ENCODE data around the gene B3GAT3.
A peak's percentile ranks its signal among the peaks of the same experiment; 100 is the strongest.
"Not testable (repeated sequence)": the region's sequence is repeated elsewhere in the genome, so short reads cannot be mapped to it uniquely, and the experiment has no call there.

B3GAT3 gene

DNA sequence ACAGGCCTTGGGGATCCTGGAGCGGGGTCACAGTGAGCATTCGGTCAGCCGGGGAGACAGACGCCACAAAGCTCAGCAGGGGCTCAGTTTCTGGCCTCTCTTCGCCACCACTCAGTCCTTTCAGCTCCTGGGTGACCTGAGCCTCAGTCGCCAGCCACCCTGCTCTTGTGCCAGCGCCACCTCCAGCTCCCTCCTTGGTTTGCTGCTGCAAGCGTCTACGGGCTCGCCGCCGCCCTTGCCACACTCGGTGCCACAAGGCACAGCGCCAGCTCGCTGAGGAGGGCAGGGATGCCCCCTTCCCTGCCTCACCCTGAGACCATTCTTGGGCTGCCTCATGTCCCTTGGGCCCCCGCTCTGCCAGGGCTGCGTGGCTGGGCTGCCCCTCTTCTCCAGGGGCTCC, 46.6 kb downstream of the B3GAT3 start:
- peak in 1 of 2 experiments; percentile 24 for DNase-seq

DNA sequence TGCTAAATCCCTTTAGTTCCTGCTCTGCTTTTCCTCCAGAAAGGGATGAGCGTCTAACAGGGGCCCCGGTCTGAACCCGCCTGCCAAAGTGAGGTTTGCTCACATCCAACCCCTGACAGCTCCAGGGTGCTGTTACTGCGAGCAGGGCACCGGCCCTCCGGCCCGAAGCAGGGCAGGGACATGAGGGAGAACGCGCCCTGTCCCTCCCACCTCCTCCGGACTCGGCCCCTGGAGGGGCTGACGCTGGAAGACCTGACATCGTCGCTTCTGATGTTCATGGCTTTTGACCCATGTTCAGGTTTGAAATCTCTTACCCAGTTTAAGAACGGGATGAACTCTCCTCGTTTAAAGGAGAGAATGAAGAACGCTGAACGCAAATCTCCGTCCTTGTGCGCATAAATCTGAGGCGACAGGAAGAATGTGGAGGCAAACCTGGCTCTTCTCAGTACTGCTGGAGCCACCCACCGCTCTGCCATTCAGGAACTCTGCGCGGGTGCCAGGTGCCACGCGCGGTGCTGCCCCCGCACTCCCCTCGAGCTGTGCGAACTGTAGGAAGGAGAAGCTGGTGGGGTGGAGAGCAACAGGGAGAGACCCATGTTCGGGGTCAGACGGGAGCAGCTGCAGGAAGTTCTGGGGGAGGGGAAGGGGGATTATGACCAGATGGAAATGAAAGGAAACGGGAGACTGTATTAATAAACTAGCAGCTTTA, 47.3 kb downstream of the B3GAT3 start:
- DNase-seq = peak; percentile 18 to 44

DNA sequence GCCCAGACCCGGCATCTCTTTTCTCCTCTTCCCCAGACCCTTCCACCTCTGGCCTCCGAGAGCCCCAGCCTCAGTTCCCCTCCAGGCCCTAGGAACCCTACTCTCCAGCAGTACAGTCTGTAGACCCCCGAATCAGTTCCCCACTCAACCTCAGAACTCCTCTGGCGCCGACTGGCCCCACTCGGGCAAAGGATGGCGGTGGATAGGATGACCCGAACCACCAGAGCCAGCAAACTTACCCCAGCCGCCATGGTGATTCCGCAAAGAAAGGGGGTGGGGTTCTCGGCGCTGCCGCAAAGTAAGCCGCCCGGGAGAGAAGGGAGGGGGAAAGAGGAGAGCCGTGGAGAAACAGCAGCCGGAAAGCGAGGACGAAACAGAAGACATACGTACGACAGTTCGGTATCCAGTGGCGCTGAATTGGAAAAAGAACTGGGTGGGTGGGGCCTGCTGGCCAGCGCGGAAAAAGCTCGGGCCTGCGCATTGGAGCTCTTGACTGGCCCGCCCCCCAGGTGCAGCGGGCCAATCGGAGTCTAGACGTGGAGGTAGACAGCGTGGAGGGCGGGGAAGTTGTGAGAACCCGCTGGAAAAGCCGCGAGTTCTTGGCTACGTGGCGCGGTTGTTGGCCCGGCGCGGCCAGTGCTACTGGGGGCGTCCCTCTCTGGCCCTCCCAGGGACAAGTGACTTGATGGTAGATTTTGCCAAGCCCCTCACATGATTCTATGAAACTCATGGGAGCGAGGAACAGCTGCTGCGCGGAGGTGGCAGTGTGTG, 48.0 kb downstream of the B3GAT3 start, which contains the start of gene EEF1G:
Gene EEF1G, minus strand, starts transcription at position 300 of the 771 bp plus-strand sequence. Its CDS starts 49 bp downstream, at position 251.
- peak; percentile 99 for DNase-seq

DNA sequence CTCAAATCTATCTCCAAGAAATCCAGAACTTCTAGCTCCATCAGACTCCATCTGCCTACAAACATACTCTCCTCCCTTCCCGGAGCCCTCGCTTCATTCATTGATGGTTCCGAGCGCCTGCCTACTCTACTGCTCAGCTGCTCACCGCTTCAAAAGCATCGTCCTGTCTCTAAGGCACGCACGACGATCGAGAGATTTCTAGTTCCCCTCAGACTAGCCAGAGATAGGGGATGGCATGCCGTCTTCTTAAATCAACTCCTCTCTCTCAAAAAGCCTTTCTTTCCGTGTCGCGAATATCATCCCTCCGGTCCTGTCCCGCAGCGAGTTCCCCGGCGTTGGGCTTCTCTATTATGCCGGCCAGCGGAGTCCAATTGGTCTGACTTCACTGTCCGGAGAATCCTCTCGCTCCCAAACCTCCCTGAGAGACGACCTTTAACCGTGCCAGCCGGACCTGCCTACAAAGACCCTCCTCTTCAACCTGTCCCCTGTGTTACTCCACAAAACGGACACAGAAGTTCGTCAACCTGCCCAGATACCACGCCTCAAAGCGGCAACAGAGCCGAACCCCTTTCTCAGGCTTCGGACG, 48.7 kb downstream of the B3GAT3 start:
- peak in 1 of 2 experiments; percentile 25 for DNase-seq

DNA sequence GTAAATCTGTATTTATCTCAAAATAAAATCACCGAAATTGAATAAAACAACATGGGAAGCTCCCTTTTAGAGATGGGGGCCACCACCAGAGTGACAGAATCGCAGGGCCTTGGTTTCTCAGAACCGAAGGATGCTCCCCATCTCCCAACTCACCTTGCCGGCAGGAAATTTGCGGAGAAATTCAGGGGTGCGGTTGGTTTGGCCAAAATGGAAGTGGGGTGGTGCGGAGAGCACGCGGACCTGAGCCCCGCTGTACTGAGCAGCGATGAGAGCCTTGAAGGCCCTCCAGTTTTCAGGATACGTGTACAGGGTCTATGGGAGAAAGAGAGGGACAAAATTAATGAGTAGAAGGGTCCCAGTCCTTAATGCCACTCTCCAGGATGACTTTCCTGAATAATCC, 49.4 kb downstream of the B3GAT3 start:
- DNase-seq = no peak

DNA sequence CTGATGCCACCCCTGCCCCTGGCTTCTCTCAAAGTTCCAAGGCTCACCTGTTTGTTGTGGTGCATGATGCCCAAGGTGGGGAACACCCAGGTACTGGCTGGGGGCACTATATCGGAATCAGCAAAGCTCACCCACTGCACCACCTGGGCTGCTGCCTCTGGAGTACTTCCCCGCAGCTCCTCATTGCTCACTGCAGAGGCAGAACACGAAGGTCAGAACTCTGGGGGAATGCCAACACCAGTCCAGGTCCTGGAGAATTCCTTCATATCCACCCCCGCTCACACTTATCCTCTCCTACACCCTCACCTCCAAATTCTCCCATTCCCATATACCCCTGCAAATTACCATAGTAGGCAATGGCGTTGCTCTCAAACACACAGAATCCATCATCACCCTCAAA, 50.3 kb downstream of the B3GAT3 start:
- not testable (repeated sequence) for DNase-seq

DNA sequence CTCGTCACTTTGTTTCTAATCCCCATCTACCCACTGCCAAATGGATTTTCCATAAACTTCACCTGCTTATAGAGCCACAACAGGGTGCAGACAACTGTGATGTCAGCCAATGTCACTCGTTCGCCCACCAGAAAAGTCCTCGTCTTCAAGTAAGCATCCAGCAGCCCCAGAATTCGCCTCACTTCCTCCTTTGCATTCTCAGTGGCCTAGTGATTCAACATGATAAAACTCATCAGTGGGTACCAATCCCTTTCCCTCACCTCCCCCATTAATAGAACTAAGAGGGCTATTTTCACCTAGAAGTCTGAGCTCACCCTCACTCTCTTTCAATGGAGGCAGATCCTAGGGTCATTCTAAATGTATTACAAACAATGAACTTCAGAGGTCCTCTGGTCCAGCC, 50.9 kb downstream of the B3GAT3 start:
- DNase-seq = not testable (repeated sequence)

DNA sequence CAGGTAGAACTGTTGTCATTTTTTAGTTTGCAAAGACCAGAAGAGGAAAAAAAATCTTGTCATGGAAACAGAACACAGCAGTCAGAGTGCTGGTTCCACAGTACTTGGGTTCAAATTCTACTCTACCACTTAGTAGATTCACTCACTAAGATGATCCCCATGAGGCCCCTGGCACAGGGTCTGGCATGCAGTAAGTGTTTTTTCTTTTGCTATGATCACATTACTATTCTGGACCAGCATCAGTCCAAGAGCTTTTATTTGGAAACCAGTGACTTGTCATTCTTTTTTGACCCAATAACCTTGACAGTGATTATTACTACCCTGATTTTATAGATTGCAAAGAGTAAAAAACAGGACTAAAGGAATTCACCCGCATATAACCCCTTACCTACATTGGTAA, 52.2 kb downstream of the B3GAT3 start:
- no peak for DNase-seq

DNA sequence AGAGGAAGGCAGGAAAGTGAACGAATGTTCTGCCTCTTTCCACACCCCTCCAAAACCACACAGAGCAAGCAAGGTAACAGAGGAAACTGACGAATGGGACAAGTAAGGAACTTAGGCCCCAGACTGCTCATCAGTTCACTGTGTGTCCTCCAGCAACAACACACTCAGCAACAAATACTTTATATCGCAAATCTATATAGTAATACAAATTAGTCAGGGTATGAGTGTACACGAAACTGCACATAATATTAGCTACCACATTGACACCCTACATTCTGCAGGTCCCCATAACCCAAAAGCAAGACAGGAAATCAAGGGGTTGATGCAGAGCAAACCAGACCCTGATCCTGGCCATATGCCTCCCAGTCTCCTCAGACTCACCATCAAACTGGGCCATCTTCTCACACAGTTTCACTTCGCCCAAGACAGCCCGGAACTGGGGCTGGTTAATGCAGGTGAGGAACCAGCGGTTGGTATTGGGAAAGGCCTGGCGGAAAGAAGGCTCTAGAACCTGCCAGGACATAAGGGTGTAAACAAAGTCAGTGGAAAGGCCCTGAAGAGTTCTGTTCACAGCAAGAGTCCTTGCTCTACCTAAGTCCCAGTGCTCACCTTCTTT, 54.7 kb downstream of the B3GAT3 start:
- DNase-seq = no peak

DNA sequence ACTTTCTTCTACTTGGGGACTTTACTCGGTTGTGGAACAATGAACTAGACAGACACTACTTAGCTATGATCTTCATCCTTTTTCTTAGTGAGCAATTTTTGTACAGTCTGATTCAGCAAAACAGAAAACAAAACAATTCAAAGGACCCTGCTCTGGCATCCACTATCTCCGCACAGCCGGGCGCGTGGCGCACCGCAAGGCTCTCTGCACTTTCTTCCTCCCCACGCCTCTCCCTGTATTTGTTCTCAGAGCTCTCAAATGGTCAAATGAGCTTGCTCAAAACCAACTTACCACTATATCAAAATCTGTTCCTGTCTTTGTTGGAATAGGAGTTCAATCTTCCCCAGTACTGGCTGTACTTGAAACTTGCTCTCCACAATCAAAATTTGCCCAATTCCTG, 55.5 kb downstream of the B3GAT3 start:
- DNase-seq = no peak

All from NCI-H2081 (cell line).